Measurements from ENCODE around the gene SLC13A4. TPM values are rescaled to one million over a fixed set of nuclear protein-coding genes. Genes with fewer than 3 reads are reported as not detected.

SLC13A4 gene
- total RNA-seq, 1 donor from 2014 or later = not detected

DNA sequence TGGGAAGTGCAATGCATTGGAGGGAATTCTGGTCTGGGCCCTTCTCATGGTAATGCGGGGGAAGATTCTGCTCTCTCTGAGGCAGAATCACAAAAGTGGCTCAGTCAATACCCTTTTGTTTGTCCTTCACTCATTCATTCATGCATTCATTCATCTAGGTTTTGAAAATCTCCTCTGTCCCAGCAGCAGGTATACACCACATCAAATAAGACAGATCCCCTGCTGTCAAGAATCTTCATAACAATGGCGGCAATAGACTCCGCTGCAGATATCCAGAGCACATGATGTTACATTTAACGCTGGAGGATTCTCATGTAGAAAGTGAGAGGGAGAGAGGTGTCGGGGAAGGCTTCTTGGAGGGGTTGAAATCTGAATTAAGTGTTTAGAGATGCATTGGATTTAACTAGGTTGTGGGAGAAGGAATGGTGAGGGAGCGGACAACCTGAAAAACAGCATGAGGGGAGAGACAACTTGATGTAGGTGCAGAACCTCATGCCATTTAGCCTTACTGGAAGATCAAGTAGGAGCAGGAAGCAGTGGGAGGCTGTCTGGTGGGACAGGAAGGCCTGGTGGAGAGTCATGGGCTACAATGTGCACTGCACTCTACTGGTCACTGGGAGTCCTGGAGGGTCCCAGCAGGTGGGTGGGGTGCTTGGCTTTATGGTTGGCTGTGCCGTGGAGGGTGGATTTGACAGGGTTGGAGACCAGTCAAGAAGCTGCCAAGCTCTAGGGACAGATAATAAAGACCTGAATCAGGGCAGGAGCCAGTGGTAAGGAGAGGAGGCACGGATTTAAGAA is 25.8 kb upstream of the SLC13A4 start:
- Mint-ChIP-seq H3K36me3 (ENCODE audit: low read depth, unreplicated experiment) (peaks cover 4% of the 10 kb centered on the region), H3K4me1 (ENCODE audit: unreplicated experiment) (peaks cover 10% of the 10 kb centered on the region), H3K9me3 (ENCODE audit: unreplicated experiment) (no peaks in the 10 kb centered on the region), H3K4me3 (ENCODE audit: unreplicated experiment) (no peak overlapping the region), H3K27me3 (ENCODE audit: unreplicated experiment) (no peaks in the 10 kb centered on the region), H3K27ac (ENCODE audit: unreplicated experiment) (no peak overlapping the region)
- TF ChIP-seq, protein P1, sequence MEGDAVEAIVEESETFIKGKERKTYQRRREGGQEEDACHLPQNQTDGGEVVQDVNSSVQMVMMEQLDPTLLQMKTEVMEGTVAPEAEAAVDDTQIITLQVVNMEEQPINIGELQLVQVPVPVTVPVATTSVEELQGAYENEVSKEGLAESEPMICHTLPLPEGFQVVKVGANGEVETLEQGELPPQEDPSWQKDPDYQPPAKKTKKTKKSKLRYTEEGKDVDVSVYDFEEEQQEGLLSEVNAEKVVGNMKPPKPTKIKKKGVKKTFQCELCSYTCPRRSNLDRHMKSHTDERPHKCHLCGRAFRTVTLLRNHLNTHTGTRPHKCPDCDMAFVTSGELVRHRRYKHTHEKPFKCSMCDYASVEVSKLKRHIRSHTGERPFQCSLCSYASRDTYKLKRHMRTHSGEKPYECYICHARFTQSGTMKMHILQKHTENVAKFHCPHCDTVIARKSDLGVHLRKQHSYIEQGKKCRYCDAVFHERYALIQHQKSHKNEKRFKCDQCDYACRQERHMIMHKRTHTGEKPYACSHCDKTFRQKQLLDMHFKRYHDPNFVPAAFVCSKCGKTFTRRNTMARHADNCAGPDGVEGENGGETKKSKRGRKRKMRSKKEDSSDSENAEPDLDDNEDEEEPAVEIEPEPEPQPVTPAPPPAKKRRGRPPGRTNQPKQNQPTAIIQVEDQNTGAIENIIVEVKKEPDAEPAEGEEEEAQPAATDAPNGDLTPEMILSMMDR (IDR thresholded peaks at IDR 0.05; ENCODE audit: unreplicated experiment) = no peak
- no peak for DNase-seq (ENCODE audit: low spot score)

DNA sequence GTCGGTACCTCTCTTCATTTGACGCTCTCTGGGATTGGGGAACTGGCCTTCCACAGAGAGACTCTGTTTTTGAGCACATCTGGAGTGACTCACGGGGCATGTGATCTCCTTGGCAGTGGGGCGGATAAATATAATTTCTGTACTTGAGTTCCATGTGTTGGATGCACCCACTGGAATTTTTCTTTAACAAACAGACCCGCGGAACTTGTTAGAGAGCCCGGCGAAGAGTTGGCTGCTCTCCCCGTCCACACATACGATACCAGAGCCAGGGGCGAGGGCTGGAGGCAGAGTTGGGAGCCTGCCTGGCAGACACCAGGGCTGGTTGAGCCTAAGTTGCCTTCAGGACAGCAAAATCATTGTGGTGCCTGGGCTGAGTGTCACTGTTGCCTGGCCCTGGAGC is 20.8 kb upstream of the SLC13A4 start, which contains the start of gene FAM180A:
FAM180A (minus strand) TSS at position 44 of the 400 bp plus-strand sequence. CDS start 233 bp downstream, outside the sequence.
- H3K27ac Mint-ChIP-seq (ENCODE audit: unreplicated experiment) = no peak within 1 kb of the TSS
- peaks cover 2% of the 10 kb centered on the region for H3K36me3 Mint-ChIP-seq (ENCODE audit: low read depth, unreplicated experiment)
- H3K9me3 Mint-ChIP-seq (ENCODE audit: unreplicated experiment) = no peaks in the 10 kb centered on the region
- H3K4me3 Mint-ChIP-seq (ENCODE audit: unreplicated experiment) = no peak within 1 kb of the TSS
- H3K4me1 Mint-ChIP-seq (ENCODE audit: unreplicated experiment) = peaks cover 6% of the 10 kb centered on the region
- H3K27me3 Mint-ChIP-seq (ENCODE audit: unreplicated experiment) = no peaks in the 10 kb centered on the region
- no peak for DNase-seq (ENCODE audit: low spot score)
- TF ChIP-seq, protein P1 (IDR thresholded peaks at IDR 0.05; ENCODE audit: unreplicated experiment) = no peak

- no peaks in the 10 kb centered on the region for H3K27me3 Mint-ChIP-seq (ENCODE audit: unreplicated experiment)
- H3K9me3 Mint-ChIP-seq (ENCODE audit: unreplicated experiment) = no peaks in the 10 kb centered on the region
- DNase-seq (ENCODE audit: low spot score) = no peak
- peaks cover 6% of the 10 kb centered on the region for H3K4me1 Mint-ChIP-seq (ENCODE audit: unreplicated experiment)
- TF ChIP-seq, protein P1 (IDR thresholded peaks at IDR 0.05; ENCODE audit: unreplicated experiment) = no peak
- H3K27ac Mint-ChIP-seq (ENCODE audit: unreplicated experiment) = no peak overlapping the region
- no peak overlapping the region for H3K4me3 Mint-ChIP-seq (ENCODE audit: unreplicated experiment)
- H3K36me3 Mint-ChIP-seq (ENCODE audit: low read depth, unreplicated experiment) = no peaks in the 10 kb centered on the region
Measured at GRCh38 chr7:135747366-135747765, 19.4 kb upstream of the SLC13A4 start.

DNA sequence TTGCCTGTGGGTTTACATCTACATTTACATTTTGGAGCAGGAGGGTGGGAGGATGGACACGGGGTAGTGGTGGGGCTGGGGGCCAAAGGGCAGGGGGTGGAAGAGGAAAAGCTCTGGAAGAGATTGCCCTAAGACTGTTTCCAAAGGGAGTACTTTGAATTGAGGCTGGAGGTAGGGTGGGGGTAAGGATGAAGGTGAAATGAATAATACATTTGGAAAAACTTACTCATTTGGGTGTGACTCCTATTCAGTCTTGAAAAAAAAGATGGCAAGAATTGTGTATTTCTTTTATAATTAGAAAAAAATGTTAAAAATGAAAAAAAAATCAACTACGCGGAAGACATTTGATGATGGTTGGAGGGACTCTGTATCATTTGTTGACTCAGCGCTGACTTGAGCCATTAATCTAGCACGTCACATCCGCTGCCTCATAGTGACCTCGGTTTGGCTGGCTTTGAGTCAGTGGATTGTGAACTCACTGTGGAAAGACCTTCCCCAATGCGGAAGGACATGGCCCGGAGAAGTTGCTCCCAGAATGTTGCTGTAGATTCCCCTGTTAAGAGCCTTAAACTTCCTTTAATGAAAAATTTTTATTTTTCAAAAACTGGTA is 17.8 kb upstream of the SLC13A4 start:
- no peaks in the 10 kb centered on the region for H3K9me3 Mint-ChIP-seq (ENCODE audit: unreplicated experiment)
- no peak overlapping the region for H3K4me3 Mint-ChIP-seq (ENCODE audit: unreplicated experiment)
- H3K36me3 Mint-ChIP-seq (ENCODE audit: low read depth, unreplicated experiment) = no peaks in the 10 kb centered on the region
- H3K27ac Mint-ChIP-seq (ENCODE audit: unreplicated experiment) = no peak overlapping the region
- TF ChIP-seq, protein P1 (IDR thresholded peaks at IDR 0.05; ENCODE audit: unreplicated experiment) = no peak
- no peaks in the 10 kb centered on the region for H3K27me3 Mint-ChIP-seq (ENCODE audit: unreplicated experiment)
- peaks cover 6% of the 10 kb centered on the region for H3K4me1 Mint-ChIP-seq (ENCODE audit: unreplicated experiment)
- DNase-seq (ENCODE audit: low spot score) = no peak
